Vagina (tissue), 2 donors: ENCODE measurements around the gene STXBP5.

Experiments used
- POLR2A ChIP-seq, 2 donors: fragments of 450-650 bp; IDR thresholded peaks; one replicate each; pipeline ENCODE4 v1.6.1; 2017; ENCODE audit warnings: antibody characterized with exemption in 2 of 2, mild to moderate bottlenecking in 2 of 2, moderate library complexity in 2 of 2
- POLR2AphosphoS5 ChIP-seq, 2 donors: sonication (generic); formaldehyde crosslinking; IDR thresholded peaks; one replicate each; pipeline ENCODE4 v1.9.0; 2017; ENCODE audit warnings: antibody characterized with exemption in 2 of 2, mild to moderate bottlenecking in 2 of 2, low read depth in 1 of 2; ENCODE audit not compliant: insufficient read depth in 1 of 2
- TF ChIP-seq, protein P1 (sequence below), 3 experiments: fragments of 450-650 bp in 2 of 3; fragments of 200-600 bp in 1 of 3; sonication (generic) in 1 of 3; IDR thresholded peaks; one replicate each; pipeline ENCODE4 v1.5.1; 2017 to 2019; ENCODE audit warnings: antibody characterized with exemption in 3 of 3, mild to moderate bottlenecking in 2 of 3, moderate library complexity in 2 of 3

DNA sequence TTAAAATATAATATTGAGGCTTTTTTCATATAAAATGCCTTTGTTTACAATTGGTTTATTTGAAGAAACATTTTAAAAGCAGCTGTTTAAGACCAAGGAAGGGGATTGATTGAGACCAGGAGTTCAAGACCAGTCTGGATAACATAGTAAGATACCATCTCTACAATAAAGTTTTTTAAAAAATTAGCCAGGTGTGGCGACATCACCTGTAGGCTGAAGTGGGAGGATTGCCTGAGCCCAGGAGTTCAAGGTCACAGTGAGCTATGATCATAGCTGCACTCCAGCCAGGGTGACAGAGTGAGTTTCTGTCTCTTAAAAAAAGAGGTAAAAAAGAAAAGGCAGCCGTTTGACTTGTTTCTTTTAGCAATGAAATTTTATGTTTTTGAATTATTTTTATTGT lies 117.0 kb downstream of the STXBP5 start:
- TF ChIP-seq, protein P1, sequence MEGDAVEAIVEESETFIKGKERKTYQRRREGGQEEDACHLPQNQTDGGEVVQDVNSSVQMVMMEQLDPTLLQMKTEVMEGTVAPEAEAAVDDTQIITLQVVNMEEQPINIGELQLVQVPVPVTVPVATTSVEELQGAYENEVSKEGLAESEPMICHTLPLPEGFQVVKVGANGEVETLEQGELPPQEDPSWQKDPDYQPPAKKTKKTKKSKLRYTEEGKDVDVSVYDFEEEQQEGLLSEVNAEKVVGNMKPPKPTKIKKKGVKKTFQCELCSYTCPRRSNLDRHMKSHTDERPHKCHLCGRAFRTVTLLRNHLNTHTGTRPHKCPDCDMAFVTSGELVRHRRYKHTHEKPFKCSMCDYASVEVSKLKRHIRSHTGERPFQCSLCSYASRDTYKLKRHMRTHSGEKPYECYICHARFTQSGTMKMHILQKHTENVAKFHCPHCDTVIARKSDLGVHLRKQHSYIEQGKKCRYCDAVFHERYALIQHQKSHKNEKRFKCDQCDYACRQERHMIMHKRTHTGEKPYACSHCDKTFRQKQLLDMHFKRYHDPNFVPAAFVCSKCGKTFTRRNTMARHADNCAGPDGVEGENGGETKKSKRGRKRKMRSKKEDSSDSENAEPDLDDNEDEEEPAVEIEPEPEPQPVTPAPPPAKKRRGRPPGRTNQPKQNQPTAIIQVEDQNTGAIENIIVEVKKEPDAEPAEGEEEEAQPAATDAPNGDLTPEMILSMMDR (IDR thresholded peaks at IDR 0.05) = no peak
- TF ChIP-seq POLR2A (IDR thresholded peaks at IDR 0.05) = no peak
- no peak for TF ChIP-seq POLR2AphosphoS5 (IDR thresholded peaks at IDR 0.05; ENCODE audit: insufficient read depth in 1 of 2, low read depth in 1 of 2)
